ELF-1 (cell line): ENCODE results near the gene MREG.
A peak's percentile ranks its signal among the peaks of the same experiment; 100 is the strongest.
"Not testable (repeated sequence)": the region's sequence is repeated elsewhere in the genome, so short reads cannot be mapped to it uniquely, and the experiment has no call there.

Experiments used
- DNase-seq: peaks from one replicate; pipeline ENCODE4 v3.0.0-alpha.2; 2016; ENCODE audit warnings: low read depth, low spot score

Gene MREG

GRCh38 chr2:215988556-215989207, 24.7 kb downstream of the MREG start:
- peak; percentile 53 for DNase-seq

DNA sequence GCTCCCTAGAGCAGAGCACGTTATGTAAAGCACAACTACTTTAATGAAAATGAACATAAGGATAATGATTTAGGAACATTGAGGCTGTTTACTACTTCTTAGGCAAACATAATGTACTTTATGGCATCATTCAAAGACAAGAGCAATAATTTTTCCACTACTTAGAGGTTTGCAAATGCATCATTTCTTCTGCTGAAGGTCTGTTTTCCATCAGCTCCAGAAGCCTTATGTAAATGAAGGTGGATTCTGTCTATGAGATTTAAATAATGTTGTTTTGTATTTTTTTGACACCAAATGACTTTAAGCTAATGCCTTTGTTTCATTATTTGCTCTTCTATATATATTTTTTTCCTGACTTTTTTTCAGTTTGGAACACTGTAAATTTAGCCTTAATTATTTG, 28.1 kb downstream of the MREG start:
- DNase-seq = no peak

GRCh38 chr2:215984661-215985060, 28.7 kb downstream of the MREG start:
- no peak for DNase-seq

DNA sequence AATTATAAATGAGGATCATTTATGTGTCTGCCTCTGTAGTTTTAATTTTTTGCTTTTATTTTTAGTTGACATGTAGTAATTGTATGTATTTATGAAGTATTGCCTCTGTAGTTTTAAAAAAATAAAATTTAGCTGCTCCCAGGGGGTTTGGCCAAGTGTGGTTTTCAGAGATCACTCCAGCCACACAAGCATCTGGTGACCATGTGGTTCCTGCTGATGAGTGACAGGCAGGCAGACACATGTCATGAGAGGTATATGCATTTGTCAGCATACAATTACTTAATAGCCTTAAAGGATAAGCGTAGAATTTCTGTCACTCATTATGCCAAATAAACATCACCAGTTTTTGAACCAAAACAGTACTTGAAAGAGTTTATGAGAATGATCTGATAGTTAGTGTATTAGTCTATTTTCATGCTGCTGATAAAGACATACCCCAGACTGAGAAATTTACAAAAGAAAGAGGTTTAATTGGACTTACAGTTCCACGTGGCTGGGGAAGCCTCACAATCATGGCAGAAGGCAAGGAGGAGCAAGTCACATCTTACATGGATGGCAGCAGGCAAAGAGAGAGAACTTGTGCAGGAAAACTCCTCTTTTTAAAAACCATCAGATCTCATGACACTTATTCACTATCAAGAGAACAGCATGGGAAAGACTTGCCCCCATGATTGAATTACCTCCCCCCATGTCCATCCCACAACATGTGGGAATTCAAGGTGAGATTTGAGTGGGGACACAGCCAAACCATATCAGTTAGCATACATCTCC, 29.6 kb downstream of the MREG start:
- DNase-seq = no peak

GRCh38 chr2:215982465-215982875, 30.9 kb downstream of the MREG start:
- no peak for DNase-seq

- DNase-seq = no peak
Observed at GRCh38 chr2:215981115-215981514, 32.2 kb downstream of the MREG start.

GRCh38 chr2:215979620-215980019, 33.7 kb downstream of the MREG start:
- no peak for DNase-seq

- DNase-seq = no peak
Observed at GRCh38 chr2:215974700-215975429, 38.5 kb downstream of the MREG start.

DNA sequence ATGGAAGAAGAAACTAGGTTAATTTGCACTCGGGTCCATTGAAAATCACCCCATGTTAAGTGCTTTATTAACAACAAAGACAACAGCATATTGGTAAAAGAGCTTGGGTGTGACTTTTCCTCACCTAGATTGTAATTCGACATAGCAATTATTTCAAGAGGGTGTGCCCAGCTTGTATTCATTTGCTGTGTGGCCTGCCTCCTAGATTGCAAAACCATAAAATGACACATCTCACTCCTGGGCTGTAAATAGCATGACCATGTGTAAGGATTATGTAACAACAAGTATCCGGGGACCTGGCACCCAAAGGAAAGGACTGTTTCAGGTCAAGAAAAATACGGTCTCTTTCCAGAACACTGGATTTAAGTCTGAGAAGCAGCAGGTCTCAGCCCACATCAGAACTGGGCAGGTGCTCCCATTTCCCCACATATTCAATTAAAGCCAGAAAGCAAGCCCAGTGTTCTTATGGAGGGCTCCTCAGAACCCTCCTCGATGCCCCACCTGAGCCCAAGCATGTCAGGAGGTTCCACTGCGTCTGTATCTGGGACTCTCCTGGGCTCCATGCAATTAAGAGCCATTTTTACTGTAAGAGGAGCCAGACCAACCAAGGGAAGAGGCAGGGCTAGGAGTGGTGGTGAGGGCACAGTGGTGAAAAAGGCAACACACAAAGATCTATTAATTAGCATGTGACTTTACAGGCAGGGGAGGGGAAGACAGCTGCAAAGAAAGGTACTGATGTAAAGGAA, 39.2 kb downstream of the MREG start:
- no peak for DNase-seq

DNA sequence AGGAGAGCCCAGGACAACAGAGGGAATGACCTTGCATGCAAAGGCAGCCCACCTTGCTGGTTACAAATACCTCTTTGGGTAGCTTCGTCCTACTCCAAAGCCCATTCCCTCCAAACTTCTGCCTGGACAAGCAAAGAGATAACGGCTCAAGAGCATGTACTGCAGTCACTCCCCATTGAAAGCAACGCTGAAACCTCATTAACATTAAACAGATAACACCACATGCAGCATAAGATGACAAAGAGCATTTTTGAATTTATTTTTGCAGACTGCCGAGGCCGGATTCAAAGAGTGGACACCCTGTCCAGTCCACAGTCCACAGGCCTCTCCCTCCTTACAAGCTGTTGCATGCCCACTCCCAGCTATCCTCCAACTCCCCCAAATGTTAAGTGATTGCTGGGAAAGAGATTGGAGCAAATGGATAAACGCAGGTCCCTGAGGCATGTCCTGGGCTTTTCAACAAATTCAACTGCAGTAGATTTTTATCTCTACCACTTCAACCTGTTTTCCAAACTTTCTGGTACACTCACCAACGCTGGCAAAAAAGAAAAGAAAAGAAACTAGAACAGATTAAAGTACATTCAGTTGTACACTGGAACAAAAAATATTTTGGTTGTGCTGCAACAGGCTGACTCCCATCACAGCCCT, 40.1 kb downstream of the MREG start:
- DNase-seq = peak; percentile 20

DNA sequence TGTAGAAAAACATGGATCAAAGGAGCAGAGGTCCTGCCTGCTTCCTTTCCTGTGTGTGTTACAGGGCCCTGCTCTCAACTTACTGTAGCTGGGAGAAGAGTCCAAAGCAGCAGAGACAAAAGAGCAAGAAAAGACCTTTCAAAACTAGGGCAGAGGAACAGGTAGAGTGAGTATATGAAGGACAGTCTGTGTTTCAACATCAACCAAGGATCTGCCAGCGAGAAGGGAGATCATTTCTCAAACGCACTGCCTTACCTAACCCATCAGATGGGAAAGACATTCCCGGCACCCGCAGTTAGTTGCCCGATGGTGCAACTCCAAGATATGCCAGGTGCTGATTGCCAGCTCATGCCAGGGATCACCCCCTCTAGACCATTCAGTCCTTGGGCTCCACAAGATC, 41.7 kb downstream of the MREG start:
- DNase-seq = no peak

GRCh38 chr2:215970894-215971293, 42.5 kb downstream of the MREG start:
- DNase-seq = not testable (repeated sequence)

DNA sequence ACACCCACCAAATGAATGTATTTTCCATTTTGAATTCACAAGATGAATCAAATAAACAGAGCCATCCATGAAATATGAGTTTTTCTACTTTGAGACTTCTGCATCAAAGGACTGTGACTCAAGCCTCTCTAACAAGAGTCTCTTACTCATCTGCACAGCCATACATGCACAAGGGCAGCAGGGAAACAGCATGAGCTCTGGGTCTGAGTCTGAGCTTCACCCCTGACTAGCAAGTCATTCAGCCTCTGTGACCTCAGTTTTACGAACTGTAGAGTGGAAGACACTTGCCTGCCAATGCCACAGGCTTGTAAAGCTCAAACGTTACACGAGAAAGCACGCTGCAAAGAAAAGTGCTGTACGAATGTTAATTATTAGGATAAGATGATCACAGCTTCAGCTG, 42.9 kb downstream of the MREG start:
- no peak for DNase-seq

DNA sequence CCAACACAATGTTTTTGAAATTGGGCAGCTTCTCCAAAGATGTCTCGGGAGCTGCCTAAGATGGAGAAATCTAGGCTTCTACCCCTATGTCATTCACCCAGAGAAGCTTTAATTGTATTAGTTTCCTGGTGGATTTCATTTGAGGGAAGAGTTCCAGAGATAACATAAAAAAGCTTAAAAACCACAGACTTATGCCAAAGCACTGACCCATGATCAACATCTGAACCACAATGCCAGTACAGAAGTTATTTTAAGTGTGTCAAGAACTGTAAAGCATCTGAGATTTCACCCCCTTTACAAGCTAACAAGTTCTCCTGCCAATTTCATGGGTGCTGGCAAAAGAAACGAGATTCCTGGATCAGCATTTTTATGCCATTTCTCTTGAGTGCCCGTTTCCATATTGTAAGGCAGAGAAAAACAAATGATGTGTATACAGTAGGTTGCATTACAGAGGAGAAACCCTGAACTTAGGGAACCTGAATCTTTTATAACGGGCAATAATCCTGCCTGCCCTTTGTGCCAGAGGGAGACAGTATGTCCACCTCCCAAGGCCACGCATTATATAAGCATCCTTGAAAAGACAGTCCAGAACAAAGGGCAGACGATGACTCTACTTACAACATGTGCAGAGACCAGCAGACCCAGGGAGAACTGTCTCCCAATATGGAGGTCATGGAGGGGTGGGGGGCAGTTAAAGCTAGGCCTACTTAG, 44.1 kb downstream of the MREG start:
- no peak for DNase-seq

DNA sequence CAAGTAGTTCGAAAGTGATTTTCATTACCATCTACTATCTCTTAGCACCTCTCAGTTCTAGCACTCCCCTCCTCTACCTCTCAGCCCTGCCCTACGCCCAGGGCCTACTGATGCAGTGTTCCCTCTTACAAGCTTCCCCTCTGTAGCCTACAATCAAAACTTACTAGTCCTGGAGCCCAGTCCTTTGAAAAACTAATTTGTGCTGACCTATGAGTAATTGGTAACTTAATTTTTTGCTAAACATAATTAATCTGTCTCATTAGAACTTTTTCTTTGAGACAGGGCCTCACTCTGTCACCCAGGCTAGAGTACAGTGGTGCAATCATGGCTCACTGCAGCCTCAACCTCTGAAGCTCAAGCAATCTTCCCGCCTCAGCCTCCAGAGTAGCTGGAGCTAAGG, 44.9 kb downstream of the MREG start:
- DNase-seq = no peak

- no peak for DNase-seq
Observed at GRCh38 chr2:215967590-215968378, 45.6 kb downstream of the MREG start.

DNA sequence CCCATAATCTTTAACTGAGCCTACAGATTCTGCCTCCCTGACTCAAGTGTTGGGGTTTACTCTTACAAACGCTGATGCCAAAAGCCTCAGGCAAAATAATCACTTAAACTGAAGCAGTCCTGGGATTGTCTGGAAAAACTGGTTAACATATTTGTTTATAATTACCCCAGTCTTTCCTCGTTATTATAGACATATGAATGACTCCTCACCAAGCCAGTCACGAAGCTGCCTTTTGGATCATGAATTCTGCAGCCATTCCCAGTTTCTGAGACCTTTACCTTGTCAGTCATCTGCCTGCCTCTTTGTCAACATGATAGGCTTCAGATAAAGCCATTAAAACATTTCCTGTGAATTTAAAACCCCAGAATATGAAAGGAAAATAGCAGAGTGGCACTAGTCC, 46.4 kb downstream of the MREG start:
- DNase-seq = no peak

DNA sequence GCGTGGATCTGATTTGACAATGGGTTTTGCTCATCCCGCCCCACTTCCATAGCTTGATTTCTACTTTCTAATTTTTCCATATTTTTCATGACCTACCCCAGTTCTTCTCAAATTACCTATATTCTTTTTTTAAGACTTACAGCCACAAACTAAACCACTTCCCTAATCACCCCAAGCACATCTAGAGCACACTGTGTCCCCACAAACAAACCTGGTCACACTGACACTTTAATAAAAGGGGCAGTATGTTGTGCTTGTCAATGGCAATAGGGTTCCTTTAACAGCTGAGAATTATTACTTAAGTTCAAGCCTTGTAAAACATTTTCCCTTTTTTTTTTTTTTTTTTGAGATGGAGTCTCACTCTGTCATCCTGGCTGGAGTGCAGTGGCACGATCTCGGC, 47.1 kb downstream of the MREG start:
- no peak for DNase-seq

DNA sequence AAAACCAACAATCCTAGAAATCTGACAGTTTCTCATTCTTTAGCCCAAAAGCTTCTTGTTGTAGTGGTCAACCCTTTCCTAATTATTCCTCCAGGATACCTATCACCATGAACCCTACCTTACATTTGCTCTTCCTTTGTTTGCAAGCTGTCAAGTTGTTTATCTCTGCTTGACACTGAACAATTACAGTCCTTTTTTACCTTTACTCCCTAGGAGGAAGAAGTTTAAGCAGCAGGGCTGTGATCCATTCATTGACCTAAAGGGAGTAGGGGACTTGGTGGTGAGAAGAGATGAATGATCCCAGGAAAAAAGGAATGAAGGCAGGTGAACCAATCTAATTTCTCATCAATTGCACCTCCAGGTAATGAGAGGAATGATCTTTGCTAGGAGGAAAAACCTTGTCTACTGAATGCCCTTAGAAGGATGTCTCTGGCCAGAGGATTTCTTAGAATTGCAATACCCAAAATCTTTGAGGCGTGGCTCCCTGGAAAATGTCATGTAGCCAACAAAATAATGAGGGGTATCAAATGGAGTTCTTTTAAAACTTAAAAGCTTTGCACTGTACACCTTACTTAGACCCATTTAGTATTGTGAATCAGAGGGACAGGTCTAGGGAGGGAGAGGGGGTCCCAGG, 47.7 kb downstream of the MREG start:
- DNase-seq = no peak

DNA sequence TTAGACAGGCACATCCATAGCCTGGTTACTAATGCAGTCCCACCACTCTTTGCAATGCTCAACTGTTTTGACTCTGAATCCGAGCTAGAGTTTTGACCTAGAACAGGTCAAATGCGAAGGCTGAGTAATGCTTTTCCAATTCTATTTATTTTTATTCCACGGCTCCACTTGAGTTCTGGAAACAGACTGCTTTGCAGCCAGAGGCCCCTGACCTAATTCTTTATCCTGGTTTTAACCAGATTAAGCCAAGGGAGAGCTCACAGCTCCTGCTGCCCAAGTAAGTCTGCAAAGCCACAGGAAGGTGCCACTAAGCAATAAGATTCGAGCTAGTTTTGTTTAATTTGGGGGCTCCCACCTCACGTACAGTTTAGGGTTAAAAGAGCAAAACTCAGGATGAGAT, 51.4 kb downstream of the MREG start:
- no peak for DNase-seq
